Measurements from ENCODE around the gene NFATC3. TPM values are rescaled to one million over a fixed set of nuclear protein-coding genes. Genes with fewer than 3 reads are reported as not detected.

The NFATC3 gene
- total RNA-seq (2021; fragmentation: NEBNext Ultra II Directional; extraction: Animal tissue kit (Norgen Biotek cat#: 25700)) (30.2 and 34.5 TPM in 2 replicates), polyA plus RNA-seq (2011; rRNA removed) (12.0 and 17.6 TPM in 2 replicates), polyA minus RNA-seq (2011; rRNA and poly(A)+ RNA removed) (62.0 and 80.7 TPM in 2 replicates)
- 12.8 TPM for polyA plus RNA-seq (2011; cell fraction: cytosol; rRNA removed)
- polyA plus RNA-seq (2011; cell fraction: nucleus; rRNA removed): 15.0 TPM
- 10.3 to 13.5 TPM (median 10.7 TPM) in 4 replicates for polyA plus RNA-seq (2012, experiment 1 of 2)
- 2.0 TPM for polyA plus RNA-seq (2012, experiment 2 of 2)
- polyA plus RNA-seq (2013, experiment 1 of 2): 16.8 TPM
- polyA plus RNA-seq (2013, experiment 2 of 2): 17.3 TPM
- polyA minus RNA-seq (2011; cell fraction: cytosol; rRNA and poly(A)+ RNA removed): 26.1 TPM
- 43.2 TPM for polyA minus RNA-seq (2011; cell fraction: nucleus; rRNA and poly(A)+ RNA removed)
- long read RNA-seq, experiment 1, full-length matches to known transcripts: 4 of 13 reads
- long read RNA-seq, experiment 1, partial matches to known transcripts: 5 of 13 reads
- long read RNA-seq, experiment 1, other reads (novel, unspliced or antisense): 4 of 13 reads
- long read RNA-seq, experiment 2, partial matches to known transcripts: 0 of 1 reads
- long read RNA-seq, experiment 2, other reads (novel, unspliced or antisense): 1 of 1 reads

- Histone ChIP-seq H2BK5ac (ENCODE audit: low read depth, low read length) (peak within 1 kb of the TSS; percentile 94), H4K8ac (ENCODE audit: extremely low read depth, insufficient read depth, low read length) (peak within 1 kb of the TSS; percentile 93), H3K56ac (replicated peaks; ENCODE audit: insufficient read length, low read depth, low read length) (peak within 1 kb of the TSS; percentile 83), H2BK20ac (ENCODE audit: low read length) (no peak within 1 kb of the TSS), H2BK12ac (ENCODE audit: low read depth, low read length) (peak within 1 kb of the TSS; percentile 91), H2AFZ (ENCODE audit: low read length) (peak within 1 kb of the TSS; percentile 87), H3K23me2 (ENCODE audit: low read depth, low read length) (peaks cover 10% of the 10 kb centered on the region), H3K14ac (ENCODE audit: insufficient read length) (no peak within 1 kb of the TSS), H4K91ac (replicated peaks; ENCODE audit: insufficient read length, low read length) (peak within 1 kb of the TSS; percentile 70), H3K27me3 (replicated peaks in 1 of 4; ENCODE audit: control insufficient read depth in 3 of 4, extremely low read depth in 1 of 4, insufficient read depth in 3 of 4, low read length in 3 of 4) (no peaks in the 10 kb centered on the region), H3K36me3 (ENCODE audit: control insufficient read depth in 2 of 4, insufficient read depth in 4 of 4, low read length in 3 of 4) (no peaks in the 10 kb centered on the region), H3K4ac (replicated peaks; ENCODE audit: insufficient read length, low read depth, low read length) (no peak within 1 kb of the TSS), H3K27ac (ENCODE audit: low read depth, low read length) (peak within 1 kb of the TSS; percentile 89), H3K23ac (ENCODE audit: insufficient read length) (no peak within 1 kb of the TSS), H2BK15ac (ENCODE audit: low read length) (no peak within 1 kb of the TSS), H3K79me1 (ENCODE audit: low read depth, low read length) (peaks cover 4% of the 10 kb centered on the region; the same call in 1 of the 2 replicates), H3K9ac (replicated peaks in 1 of 4; ENCODE audit: extremely low read depth in 1 of 4, low read depth in 3 of 4, low read length in 3 of 4) (peak within 1 kb of the TSS; percentile 83 to 91 (median 88)), H2BK120ac (replicated peaks; ENCODE audit: low read depth, low read length) (peak within 1 kb of the TSS; percentile 59), H3K9me3 (ENCODE audit: insufficient read depth in 2 of 2, low read depth in 1 of 2, low read length in 1 of 2) (no peaks in the 10 kb centered on the region), H3K4me3 (ENCODE audit: extremely low read depth in 1 of 4, insufficient read depth in 2 of 4, low read depth in 3 of 4, low read length in 4 of 4) (peak within 1 kb of the TSS; percentile 91 to 99 (median 96)), H2AK5ac (ENCODE audit: low read depth, low read length) (no peak within 1 kb of the TSS; the same call in 1 of the 2 replicates), H3K79me2 (ENCODE audit: control insufficient read depth in 1 of 2, insufficient read depth in 2 of 2, low read length in 2 of 2) (peaks cover 4 to 46% of the 10 kb centered on the region in 2 experiments; a peak in 3 of 4 replicates), H3K18ac (ENCODE audit: extremely low read depth, low read length) (peak within 1 kb of the TSS; percentile 97), H3K4me2 (ENCODE audit: insufficient read depth in 1 of 2, low read depth in 2 of 2, low read length in 2 of 2) (peak within 1 kb of the TSS; percentile 85 to 87), H4K20me1 (replicated peaks in 1 of 2; ENCODE audit: control insufficient read depth in 1 of 2, insufficient read depth in 2 of 2, low read length in 2 of 2) (peaks cover 2 to 4% of the 10 kb centered on the region in 2 experiments), H4K5ac (ENCODE audit: insufficient read length, low read depth, low read length) (peak within 1 kb of the TSS; percentile 97), H3K4me1 (replicated peaks in 1 of 4; ENCODE audit: control insufficient read depth in 3 of 4, insufficient read depth in 4 of 4, low read length in 3 of 4) (peaks cover 0 to 11% (median 6%) of the 10 kb centered on the region in 4 experiments; a peak in 5 of 7 replicates)
- FAIRE-seq (no peak), DNase-seq (ENCODE audit: low read depth in 1 of 2, low spot score in 2 of 2) (peak; percentile 85 to 97)
- ChIA-PET POLR2A (ENCODE audit: partially characterized antibody) (interaction anchor here (0.5 to 3.6 kb wide), 18 partner anchors 9 to 283 kb away, joined by 3 to 61 read pairs (median 6); partner anchors contain the start of genes DDX28, DUS2, ESRP2 and PRMT7), CTCF (ENCODE audit: partially characterized antibody) (interaction anchor here (0.5 to 4.1 kb wide), 11 partner anchors 9 to 451 kb away, joined by 3 to 32 read pairs (median 3); no protein-coding TSS in a partner anchor)
- 1% methylated on average over 68 of the region's 104 CpGs; no CpG with 5 or more reads in 1 of the 2 experiments for WGBS, 2 experiments (ENCODE audit: extremely low coverage in 1 of 2, insufficient coverage in 1 of 2, insufficient read length in 1 of 2, insufficient replicate concordance in 2 of 2, low coverage in 1 of 2, low lambda C conversion rate in 2 of 2, missing lambda C conversion rate in 1 of 2)
- TF ChIP-seq, protein P1, sequence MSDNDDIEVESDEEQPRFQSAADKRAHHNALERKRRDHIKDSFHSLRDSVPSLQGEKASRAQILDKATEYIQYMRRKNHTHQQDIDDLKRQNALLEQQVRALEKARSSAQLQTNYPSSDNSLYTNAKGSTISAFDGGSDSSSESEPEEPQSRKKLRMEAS (IDR thresholded peaks at IDR 0.05): no peak
- TF ChIP-seq BACH1 (IDR thresholded peaks at IDR 0.05; ENCODE audit: low read length) (0 out of 2 replicates have a peak, but pooled peaks have one; percentile 9), CHD2 (IDR thresholded peaks at IDR 0.05; ENCODE audit: low read length) (peak; percentile 94; the same call in 1 of the 2 replicates), YY1 (IDR thresholded peaks at IDR 0.05; ENCODE audit: low read depth, low read length) (no peak), ZNF274 (IDR thresholded peaks at IDR 0.05; ENCODE audit: borderline replicate concordance, extremely low read depth, low read length) (no peak), SP2 (IDR thresholded peaks at IDR 0.05; ENCODE audit: low read length) (no peak), ASH2L (IDR thresholded peaks at IDR 0.05; ENCODE audit: low read length) (peak; percentile 76), PHF8 (conservative IDR thresholded peaks at IDR 0.05; ENCODE audit: low read depth, low read length) (peak; percentile 57; the same call in 1 of the 2 replicates), FOSL1 (IDR thresholded peaks at IDR 0.05; ENCODE audit: insufficient read depth, low read depth, low read length) (no peak)
Observed at GRCh38 chr16:68085259-68086071, at the start of gene NFATC3. Gene NFATC3, plus strand, starts transcription at chr16:68085370. Its CDS starts 312 bp downstream, at chr16:68085682.

Data from H1 (cell line).